ENCODE data around the gene MRPL32. TPM values are rescaled to one million over a fixed set of nuclear protein-coding genes. Genes with fewer than 3 reads are reported as not detected.

Gene MRPL32
- total RNA-seq, 1 donor from 2014 or later: 37.2 TPM

GRCh38 chr7:42961170-42961569 lies 29.0 kb downstream of the MRPL32 start:
- no peaks in the 10 kb centered on the region for H3K27me3 Mint-ChIP-seq (ENCODE audit: unreplicated experiment)
- no peak overlapping the region for H3K4me3 Mint-ChIP-seq (ENCODE audit: unreplicated experiment)
- H3K4me1 Mint-ChIP-seq (ENCODE audit: unreplicated experiment): no peaks in the 10 kb centered on the region
- DNase-seq (ENCODE audit: low spot score): no peak
- H3K36me3 Mint-ChIP-seq (ENCODE audit: low read depth, unreplicated experiment): no peaks in the 10 kb centered on the region
- no peak overlapping the region for H3K27ac Mint-ChIP-seq (ENCODE audit: unreplicated experiment)
- H3K9me3 Mint-ChIP-seq (ENCODE audit: unreplicated experiment): no peaks in the 10 kb centered on the region
- no peak for TF ChIP-seq CTCF (IDR thresholded peaks at IDR 0.05; ENCODE audit: unreplicated experiment)

DNA sequence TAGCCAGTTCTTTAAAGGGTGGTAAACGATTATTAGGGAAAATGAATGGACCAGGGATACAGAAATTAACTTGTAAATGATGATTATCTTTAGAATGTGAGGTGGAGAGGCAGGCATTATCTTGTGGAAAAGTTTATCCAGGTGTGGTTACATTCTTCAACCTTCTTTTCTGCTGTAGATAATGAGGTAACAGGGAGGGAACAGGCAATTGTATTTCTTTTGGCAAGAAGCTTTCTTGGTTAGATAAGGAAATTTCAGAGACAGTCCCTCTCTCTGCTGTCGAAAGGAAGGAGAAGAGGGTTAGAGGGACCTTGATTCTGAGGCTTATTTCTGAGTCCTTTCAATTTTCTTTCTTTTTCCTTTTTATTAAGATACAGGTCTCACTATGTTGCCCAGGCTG lies 32.1 kb downstream of the MRPL32 start:
- Mint-ChIP-seq H3K9me3 (ENCODE audit: unreplicated experiment) (no peaks in the 10 kb centered on the region), H3K27ac (ENCODE audit: unreplicated experiment) (no peak overlapping the region), H3K36me3 (ENCODE audit: low read depth, unreplicated experiment) (no peaks in the 10 kb centered on the region), H3K4me3 (ENCODE audit: unreplicated experiment) (no peak overlapping the region), H3K27me3 (ENCODE audit: unreplicated experiment) (peaks cover 3% of the 10 kb centered on the region), H3K4me1 (ENCODE audit: unreplicated experiment) (no peaks in the 10 kb centered on the region)
- DNase-seq (ENCODE audit: low spot score): no peak
- TF ChIP-seq CTCF (IDR thresholded peaks at IDR 0.05; ENCODE audit: unreplicated experiment): no peak

DNA sequence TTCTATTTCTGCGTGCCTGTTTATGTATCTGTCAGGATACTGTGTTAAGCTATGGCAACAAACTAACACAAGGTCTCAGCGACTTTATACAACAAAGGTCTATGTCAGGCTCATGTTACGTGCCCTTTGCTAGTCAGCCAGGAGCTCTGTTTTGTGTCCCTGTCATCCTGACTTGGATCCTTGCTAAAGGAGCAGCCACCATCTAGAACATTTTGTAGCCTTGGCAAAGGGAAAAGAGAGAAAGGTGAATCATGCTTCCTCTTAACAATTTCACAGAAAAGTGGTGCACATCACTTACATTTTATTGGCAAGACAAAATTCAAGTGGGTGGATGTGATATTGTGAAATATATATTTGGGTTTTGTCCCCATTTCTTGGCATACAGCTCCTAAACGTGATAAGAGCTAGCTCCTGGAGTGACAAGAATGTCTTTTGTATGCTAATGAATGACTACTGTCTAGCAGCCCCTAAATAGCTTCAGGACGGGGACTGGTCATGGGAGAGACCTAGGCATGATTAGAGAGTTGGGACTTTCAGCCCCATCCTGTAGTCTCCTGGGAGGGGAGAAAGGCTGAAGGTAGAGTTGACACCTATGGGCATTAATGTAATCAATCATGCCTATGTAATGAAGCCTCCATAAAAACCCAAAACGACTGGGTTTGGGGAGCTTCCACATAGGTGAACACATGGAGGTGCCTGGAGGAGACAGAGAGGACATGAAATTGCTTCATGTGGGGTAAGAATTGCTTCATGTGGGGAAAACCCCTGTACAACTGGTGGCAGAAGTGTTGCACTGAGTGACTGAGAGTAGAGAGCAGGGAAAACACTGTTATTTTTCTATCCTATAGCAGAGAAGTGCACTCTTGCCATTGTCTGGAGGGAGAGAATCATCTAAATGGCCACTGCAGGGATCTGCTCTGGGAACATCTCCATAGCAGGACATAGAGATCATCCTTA lies 33.0 kb downstream of the MRPL32 start:
- Mint-ChIP-seq H3K4me3 (ENCODE audit: unreplicated experiment) (no peak overlapping the region), H3K27me3 (ENCODE audit: unreplicated experiment) (peaks cover 3% of the 10 kb centered on the region), H3K27ac (ENCODE audit: unreplicated experiment) (no peak overlapping the region), H3K9me3 (ENCODE audit: unreplicated experiment) (no peaks in the 10 kb centered on the region), H3K36me3 (ENCODE audit: low read depth, unreplicated experiment) (no peaks in the 10 kb centered on the region), H3K4me1 (ENCODE audit: unreplicated experiment) (no peaks in the 10 kb centered on the region)
- DNase-seq (ENCODE audit: low spot score): no peak
- no peak for TF ChIP-seq CTCF (IDR thresholded peaks at IDR 0.05; ENCODE audit: unreplicated experiment)

GRCh38 chr7:42967391-42967790 lies 35.2 kb downstream of the MRPL32 start:
- H3K4me3 Mint-ChIP-seq (ENCODE audit: unreplicated experiment): no peak overlapping the region
- H3K36me3 Mint-ChIP-seq (ENCODE audit: low read depth, unreplicated experiment): no peaks in the 10 kb centered on the region
- H3K4me1 Mint-ChIP-seq (ENCODE audit: unreplicated experiment): no peaks in the 10 kb centered on the region
- H3K27ac Mint-ChIP-seq (ENCODE audit: unreplicated experiment): no peak overlapping the region
- peaks cover 3% of the 10 kb centered on the region for H3K27me3 Mint-ChIP-seq (ENCODE audit: unreplicated experiment)
- no peaks in the 10 kb centered on the region for H3K9me3 Mint-ChIP-seq (ENCODE audit: unreplicated experiment)
- TF ChIP-seq CTCF (IDR thresholded peaks at IDR 0.05; ENCODE audit: unreplicated experiment): no peak
- no peak for DNase-seq (ENCODE audit: low spot score)

Data from endothelial cell (in vitro differentiated cells).